ENCODE results near the gene GSS.

DNA sequence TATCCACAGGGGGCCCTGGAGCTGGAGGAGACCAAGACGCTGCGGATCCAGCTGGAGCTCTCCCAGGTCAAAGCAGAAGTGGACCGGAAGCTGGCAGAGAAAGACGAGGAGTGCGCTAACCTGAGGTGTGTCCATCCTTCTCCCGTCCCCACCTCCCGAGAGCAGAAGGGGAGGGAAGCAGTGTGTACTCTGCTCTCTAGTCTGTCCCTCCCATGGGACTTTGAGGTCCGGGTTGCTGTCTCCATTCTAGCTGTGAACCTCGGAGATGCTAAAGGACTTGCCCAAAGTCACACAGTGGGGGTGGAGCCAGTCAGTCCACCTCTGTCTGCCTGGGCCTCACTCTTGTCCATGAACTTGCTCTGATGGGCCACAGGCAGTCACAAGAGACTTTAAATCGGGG, 44.2 kb upstream of the GSS start:
- TF ChIP-seq, protein P1, sequence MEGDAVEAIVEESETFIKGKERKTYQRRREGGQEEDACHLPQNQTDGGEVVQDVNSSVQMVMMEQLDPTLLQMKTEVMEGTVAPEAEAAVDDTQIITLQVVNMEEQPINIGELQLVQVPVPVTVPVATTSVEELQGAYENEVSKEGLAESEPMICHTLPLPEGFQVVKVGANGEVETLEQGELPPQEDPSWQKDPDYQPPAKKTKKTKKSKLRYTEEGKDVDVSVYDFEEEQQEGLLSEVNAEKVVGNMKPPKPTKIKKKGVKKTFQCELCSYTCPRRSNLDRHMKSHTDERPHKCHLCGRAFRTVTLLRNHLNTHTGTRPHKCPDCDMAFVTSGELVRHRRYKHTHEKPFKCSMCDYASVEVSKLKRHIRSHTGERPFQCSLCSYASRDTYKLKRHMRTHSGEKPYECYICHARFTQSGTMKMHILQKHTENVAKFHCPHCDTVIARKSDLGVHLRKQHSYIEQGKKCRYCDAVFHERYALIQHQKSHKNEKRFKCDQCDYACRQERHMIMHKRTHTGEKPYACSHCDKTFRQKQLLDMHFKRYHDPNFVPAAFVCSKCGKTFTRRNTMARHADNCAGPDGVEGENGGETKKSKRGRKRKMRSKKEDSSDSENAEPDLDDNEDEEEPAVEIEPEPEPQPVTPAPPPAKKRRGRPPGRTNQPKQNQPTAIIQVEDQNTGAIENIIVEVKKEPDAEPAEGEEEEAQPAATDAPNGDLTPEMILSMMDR (IDR thresholded peaks at IDR 0.05), result no peak
- no peak for TF ChIP-seq POLR2A (IDR thresholded peaks at IDR 0.05)

Data from Peyer's patch (tissue), 4 donors.